BJ (cell line): ENCODE results near the gene NABP1. TPM values are rescaled to one million over a fixed set of nuclear protein-coding genes. Genes with fewer than 3 reads are reported as not detected.
A peak's percentile ranks its signal among the peaks of the same experiment; 100 is the strongest.

Experiments used
- CTCF ChIA-PET: fragments of 350-600 bp; formaldehyde crosslinking; extraction: SDS; loops from one replicate; lab custom pipeline; 2021; ENCODE audit warnings: antibody characterized with exemption, inconsistent platforms; lab: Yijun Ruan, JAX
- POLR2A ChIA-PET: fragments of 300-600 bp; sonication (Branson Sonifier 250); formaldehyde crosslinking; extraction: SDS; loops from one replicate; lab custom pipeline; 2021; ENCODE audit warnings: antibody characterized with exemption; lab: Charles Lee
- DNase-seq: peaks from one replicate; pipeline ENCODE4 v3.0.0-alpha.2; 2011; ENCODE audit warnings: low read depth
- H3K27me3 ChIP-seq: 2 replicates; pipeline ENCODE4 v1.6.0; 2011; ENCODE audit warnings: low read length; ENCODE audit not compliant: control insufficient read depth, insufficient read depth
- H3K36me3 ChIP-seq: 2 replicates; pipeline ENCODE4 v1.5.1; 2011; ENCODE audit warnings: low read length; ENCODE audit not compliant: control insufficient read depth, insufficient read depth
- H3K4me3 ChIP-seq: 2 replicates; pipeline ENCODE4 v1.5.1; 2011; ENCODE audit warnings: low read depth, mild to moderate bottlenecking, control low read depth, low read length
- polyA plus RNA-seq: library from polyadenylated mRNA; depleted of rRNA; stranded (reverse); fragments of >200 nt; gene quantifications from 2 replicates; pipeline ENCODE4 v1.2.3, GENCODE V29; 2011
- TF ChIP-seq, protein P1 (sequence below): IDR thresholded peaks from 2 replicates; pipeline ENCODE4 v1.5.1; 2011; ENCODE audit warnings: low read depth, mild to moderate bottlenecking, control low read depth, inconsistent platforms, low read length, moderate library complexity; ENCODE audit not compliant: insufficient read depth

The NABP1 gene
- polyA plus RNA-seq, 1 experiment = 63.8 TPM

DNA sequence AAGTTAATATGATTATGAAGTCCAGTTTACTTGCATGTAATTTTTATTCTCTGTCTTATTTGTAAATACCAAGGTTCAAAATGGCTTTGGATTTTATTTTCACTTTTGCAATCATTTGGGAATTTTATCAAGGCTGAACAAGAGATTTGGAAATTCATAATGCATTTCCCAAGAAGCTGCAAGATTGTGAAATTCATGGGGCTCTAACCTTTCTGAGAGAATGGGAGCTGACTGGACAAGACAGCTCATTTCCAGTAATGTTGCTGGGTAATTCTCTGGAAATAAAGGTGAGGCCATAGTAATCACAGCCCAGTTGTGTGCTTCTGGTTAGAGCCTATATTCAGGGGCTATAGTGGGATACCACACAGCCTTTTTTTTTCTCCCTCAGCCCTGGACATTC, 21.5 kb upstream of the NABP1 start:
- CTCF ChIA-PET = interaction anchor here (1.5 kb wide), 1 partner anchor 8 kb away, joined by 5 read pairs; no protein-coding TSS in a partner anchor
- no peak overlapping the region for H3K4me3 ChIP-seq
- TF ChIP-seq, protein P1, sequence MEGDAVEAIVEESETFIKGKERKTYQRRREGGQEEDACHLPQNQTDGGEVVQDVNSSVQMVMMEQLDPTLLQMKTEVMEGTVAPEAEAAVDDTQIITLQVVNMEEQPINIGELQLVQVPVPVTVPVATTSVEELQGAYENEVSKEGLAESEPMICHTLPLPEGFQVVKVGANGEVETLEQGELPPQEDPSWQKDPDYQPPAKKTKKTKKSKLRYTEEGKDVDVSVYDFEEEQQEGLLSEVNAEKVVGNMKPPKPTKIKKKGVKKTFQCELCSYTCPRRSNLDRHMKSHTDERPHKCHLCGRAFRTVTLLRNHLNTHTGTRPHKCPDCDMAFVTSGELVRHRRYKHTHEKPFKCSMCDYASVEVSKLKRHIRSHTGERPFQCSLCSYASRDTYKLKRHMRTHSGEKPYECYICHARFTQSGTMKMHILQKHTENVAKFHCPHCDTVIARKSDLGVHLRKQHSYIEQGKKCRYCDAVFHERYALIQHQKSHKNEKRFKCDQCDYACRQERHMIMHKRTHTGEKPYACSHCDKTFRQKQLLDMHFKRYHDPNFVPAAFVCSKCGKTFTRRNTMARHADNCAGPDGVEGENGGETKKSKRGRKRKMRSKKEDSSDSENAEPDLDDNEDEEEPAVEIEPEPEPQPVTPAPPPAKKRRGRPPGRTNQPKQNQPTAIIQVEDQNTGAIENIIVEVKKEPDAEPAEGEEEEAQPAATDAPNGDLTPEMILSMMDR = no peak
- H3K27me3 ChIP-seq = no peaks in the 10 kb centered on the region
- no peaks in the 10 kb centered on the region for H3K36me3 ChIP-seq
- POLR2A ChIA-PET = interaction anchor here (0.9 to 1.0 kb wide), 2 partner anchors 18 to 21 kb away, joined by 3 to 7 read pairs; partner anchors contain the start of gene NABP1
- DNase-seq = no peak

DNA sequence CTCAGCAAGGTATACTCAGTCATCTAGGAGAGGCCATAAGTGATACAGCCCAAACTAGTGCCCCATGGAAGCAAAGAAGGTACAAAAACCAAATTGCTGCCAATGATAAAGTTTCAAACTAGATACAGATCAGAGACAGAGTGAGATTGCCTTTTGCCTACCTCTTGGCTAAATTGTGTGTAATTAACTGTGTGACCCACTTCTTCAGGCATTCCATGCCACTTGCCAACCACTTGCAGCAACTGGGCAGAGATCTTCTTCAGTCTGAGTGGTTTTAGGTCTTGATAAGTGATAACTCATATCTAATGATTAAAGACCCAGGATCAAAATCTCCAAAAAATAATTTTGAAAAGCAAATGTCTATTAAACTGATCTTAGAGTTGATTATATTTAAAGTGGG, 21.1 kb upstream of the NABP1 start:
- Histone ChIP-seq H3K36me3 (no peaks in the 10 kb centered on the region), H3K27me3 (no peaks in the 10 kb centered on the region), H3K4me3 (no peak overlapping the region)
- TF ChIP-seq, protein P1 = no peak
- ChIA-PET CTCF (interaction anchor here (1.5 kb wide), 1 partner anchor 9 kb away, joined by 5 read pairs; no protein-coding TSS in a partner anchor), POLR2A (interaction anchor here (0.9 to 1.0 kb wide), 2 partner anchors 19 to 21 kb away, joined by 3 to 7 read pairs; partner anchors contain the start of gene NABP1)
- no peak for DNase-seq

DNA sequence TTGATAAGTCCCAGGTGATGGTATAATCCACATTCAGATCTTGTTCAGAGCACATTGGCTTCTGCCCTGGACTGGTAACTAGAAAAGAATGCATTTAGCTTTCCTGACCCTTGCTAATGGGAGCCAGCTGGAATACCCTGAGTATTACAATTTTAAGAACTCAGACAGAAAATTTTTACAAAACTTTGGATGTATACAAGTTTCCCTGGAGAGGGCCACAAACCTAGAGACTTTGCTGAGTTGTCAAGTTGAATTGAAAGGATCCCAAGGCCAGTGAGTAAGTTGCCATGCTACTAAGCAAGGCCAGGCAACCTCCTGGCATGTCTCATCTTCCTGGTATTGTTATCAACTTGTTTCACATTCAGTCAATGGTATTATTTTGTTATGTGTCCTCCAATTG, 20.0 kb upstream of the NABP1 start:
- H3K4me3 ChIP-seq = no peak overlapping the region
- TF ChIP-seq, protein P1 = no peak
- H3K36me3 ChIP-seq = no peaks in the 10 kb centered on the region
- ChIA-PET CTCF (interaction anchor here (1.0 to 1.2 kb wide), 3 partner anchors 34 to 91 kb away, joined by 3 read pairs; no protein-coding TSS in a partner anchor), POLR2A (interaction anchor here (0.5 to 1.5 kb wide), 2 partner anchors 20 to 24 kb away, joined by 3 to 8 read pairs; partner anchors contain the start of gene NABP1)
- H3K27me3 ChIP-seq = no peaks in the 10 kb centered on the region
- peak; percentile 60 for DNase-seq

DNA sequence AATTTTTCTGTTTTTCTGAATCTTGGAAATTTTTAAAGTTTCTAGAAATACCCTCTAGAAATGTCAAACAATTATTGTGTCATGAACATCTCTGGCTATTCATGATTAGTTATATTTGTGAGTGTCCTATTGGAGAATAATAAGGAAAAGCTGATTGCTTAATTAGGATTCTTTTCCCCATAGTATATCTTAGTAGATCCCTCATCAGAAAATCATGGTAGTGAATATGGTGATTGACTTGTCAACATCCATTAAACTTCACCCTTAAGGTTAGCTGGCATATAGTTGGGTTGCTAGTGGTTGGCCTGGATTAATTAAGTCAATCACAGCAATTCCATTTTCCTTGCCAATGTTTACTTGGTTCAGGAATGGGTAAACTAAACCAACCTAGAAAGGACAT, 18.7 kb upstream of the NABP1 start:
- no peaks in the 10 kb centered on the region for H3K36me3 ChIP-seq
- TF ChIP-seq, protein P1 = no peak
- DNase-seq = no peak
- ChIA-PET POLR2A (no interaction called here), CTCF (interaction anchor here (1.0 kb wide), 1 partner anchor 106 kb away, joined by 3 read pairs; no protein-coding TSS in a partner anchor)
- H3K27me3 ChIP-seq = no peaks in the 10 kb centered on the region
- no peak overlapping the region for H3K4me3 ChIP-seq

DNA sequence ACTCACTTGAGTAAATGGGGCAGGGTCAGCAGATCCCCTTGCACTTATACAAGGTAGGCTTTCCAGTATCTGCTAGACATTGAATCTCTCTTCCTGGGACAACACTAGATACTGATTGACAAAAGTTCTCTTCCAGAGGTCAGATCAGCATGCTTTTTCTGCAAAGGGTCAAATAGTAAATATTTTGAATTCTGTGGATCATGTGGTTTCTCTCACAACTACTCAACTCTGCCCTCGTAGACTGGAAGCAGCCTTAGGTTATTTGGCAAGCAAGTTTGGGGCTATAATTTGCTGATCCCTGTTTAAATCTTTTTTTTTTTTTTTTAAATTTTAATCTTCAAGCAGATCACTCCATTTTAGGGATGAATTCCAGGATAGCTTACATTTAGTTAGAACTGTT, 17.4 kb upstream of the NABP1 start:
- Histone ChIP-seq H3K27me3 (no peaks in the 10 kb centered on the region), H3K4me3 (no peak overlapping the region), H3K36me3 (no peaks in the 10 kb centered on the region)
- no peak for DNase-seq
- ChIA-PET CTCF (interaction anchor here (0.5 to 1.5 kb wide), 5 partner anchors 14 to 415 kb away, joined by 3 to 5 read pairs (median 3); no protein-coding TSS in a partner anchor), POLR2A (no interaction called here)
- TF ChIP-seq, protein P1 = no peak
